CD4-positive, alpha-beta T cell treated with Interferon alpha-2 for 1 hour (primary cell): ENCODE data around the gene ICOS.
"Not testable (repeated sequence)": the region's sequence is repeated elsewhere in the genome, so short reads cannot be mapped to it uniquely, and the experiment has no call there.

Experiments
- DNase-seq, 2 donors: peaks; one replicate each; pipeline ENCODE4 v3.0.0-alpha.2; 2020 to 2022

ICOS gene

GRCh38 chr2:203982276-203982675, 45.7 kb downstream of the ICOS start:
- no peak for DNase-seq

DNA sequence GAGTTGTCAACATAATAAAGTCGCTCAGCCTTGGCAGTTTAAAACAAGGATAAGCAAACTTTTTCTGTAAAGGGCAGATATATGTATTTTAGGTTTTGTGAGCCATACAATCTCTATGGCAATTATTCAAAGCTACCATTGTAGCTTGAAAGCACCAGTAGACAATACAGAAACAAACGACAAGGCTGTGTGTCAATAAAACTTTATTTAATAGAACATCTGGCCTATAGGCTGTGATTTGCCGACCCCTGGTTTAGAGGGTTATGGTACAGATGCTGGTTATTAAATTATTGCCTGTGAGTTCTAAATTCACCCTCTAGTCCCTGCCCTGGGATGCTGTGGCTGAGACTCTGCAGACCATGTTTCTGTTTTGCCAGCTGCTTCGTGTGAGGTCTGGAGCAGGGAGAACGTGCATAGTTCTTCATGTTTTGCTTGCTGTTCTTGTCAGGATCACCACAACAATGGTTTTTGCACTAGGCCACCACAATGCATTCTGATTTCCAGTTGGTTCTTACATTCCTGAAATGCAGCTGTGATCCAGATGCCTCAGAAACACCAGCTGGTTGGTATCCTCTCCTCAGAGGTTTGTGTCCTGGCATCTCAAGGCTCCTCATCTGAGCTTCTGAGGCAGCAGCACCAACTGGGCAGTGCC, 46.6 kb downstream of the ICOS start:
- DNase-seq, result no peak

DNA sequence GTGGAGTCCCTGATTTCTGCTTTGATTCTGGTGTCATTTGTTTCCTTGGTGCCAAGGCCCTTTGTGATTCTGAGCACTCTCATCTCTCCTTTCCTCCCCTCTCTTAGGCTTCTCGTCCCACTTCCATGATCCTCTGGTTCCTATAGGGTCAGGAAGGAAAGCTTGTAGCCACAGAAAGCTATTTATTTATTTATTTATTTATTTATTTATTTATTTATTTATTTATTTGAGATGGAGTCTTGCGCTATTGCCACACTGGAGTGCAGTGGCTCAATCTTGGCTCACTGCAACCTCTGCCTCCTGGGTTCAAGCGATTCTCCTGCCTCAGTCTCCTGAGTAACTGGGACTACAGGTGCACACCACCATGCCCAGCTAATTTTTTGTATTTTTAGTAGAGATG, 49.4 kb downstream of the ICOS start:
- DNase-seq, result not testable (repeated sequence)

- peak in 1 of 2 donors; percentile 42 for DNase-seq
Measured at GRCh38 chr2:203987959-203988358, 51.4 kb downstream of the ICOS start.

- DNase-seq, result no peak
Measured at GRCh38 chr2:203988500-203989260, 52.1 kb downstream of the ICOS start.

GRCh38 chr2:203989521-203989920, 53.0 kb downstream of the ICOS start:
- DNase-seq, result peak in 1 of 2 donors; percentile 56

DNA sequence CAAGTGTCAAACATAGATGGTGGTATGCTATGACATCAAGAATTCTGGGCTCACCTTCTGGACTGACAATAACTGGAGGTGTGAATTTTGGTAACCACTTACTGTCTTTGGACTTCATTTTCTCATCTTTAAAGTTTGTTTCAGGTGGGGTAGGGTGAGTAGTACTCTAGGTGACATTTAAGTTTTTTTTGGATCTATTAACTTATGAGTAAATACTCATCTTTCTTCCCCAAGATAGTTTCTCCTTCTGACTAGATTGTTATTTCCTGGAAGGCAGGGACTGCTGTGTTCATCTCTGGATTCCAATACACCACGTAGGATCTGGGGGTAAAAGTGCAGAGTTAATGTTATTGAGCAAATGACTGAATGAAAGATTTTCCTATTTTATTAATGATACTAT, 55.9 kb downstream of the ICOS start:
- no peak for DNase-seq

- DNase-seq, result no peak
Measured at GRCh38 chr2:203993011-203993410, 56.4 kb downstream of the ICOS start.

DNA sequence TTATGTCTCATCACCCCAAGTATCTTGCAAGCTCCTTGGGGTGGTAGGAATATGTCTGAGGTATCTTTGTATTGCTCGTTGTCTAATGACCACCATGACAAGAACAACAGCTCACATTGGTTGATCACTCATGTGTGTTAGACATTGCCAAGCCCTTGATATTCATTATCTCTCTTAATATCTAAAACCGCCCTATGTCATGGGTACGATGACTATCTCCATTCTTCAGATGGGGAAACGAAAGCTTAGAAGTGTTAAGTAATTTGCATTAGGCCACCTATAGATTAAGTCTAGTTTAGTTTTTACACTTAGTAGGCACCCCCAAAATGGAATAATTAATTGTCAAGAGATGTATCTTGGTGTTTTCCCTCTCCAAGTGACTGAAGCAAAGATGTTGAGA, 57.0 kb downstream of the ICOS start:
- peak in 1 of 2 donors; percentile 65 for DNase-seq

- DNase-seq, result peak in 1 of 2 donors; percentile 52
Measured at GRCh38 chr2:203994735-203995134, 58.2 kb downstream of the ICOS start.

- no peak for DNase-seq
Measured at GRCh38 chr2:203996692-203997091, 60.1 kb downstream of the ICOS start.

DNA sequence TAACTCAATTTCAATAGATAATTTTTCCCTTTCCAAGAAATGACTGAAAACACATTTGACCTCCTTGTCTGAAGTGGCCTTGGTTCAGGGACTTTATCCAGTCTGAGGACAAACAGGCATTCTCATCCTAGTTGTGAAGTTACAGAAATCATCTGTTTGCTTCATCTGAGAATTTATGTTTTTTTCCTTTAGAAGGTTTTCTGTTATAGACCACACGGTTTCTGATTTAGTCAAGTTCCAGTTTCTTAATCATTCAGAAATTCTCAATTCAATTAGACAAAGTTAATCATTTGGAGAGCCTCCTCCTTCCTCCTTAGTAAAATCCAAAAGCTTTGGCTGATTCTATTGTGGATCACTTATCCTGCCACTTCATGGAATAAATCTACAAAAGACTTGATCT, 60.9 kb downstream of the ICOS start:
- no peak for DNase-seq

DNA sequence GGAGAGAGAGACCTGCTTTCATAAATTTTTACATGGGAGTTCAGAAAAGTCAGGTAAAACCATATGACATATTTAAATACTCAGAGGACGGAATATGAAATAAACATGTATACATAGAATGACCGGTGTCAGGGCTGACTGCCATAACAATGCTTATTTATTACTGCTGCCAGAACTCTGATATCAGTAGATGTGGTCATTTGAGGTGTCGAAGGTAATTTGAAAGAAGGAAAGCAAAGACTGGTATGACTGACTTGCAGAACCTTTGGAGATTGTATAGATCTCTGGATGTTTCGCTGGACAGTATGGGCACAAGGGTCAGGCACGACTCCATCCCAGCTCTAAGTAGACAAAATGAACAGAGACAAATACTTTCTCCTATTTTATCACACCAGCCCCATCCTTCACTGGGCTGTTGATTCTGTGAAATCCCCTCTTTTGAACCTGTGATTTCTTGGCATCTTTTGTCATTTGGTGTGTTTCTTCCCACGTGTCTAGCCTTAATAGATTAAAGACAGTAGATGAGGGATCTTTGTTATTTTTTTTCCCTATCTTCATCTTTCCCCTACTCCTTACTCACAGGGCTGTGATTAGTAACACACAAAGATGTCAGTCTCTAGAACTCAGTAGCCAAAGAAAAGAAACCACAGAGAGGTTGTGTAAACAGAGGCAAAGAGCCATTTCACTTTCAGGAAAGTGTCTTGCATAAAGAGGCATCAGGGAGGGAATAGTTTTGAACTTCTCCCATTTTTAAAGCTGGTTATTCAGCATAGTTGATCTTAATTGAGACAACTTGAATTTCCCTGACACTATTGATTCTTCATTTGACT, 61.6 kb downstream of the ICOS start:
- peak in 1 of 2 donors; percentile 58 for DNase-seq

DNA sequence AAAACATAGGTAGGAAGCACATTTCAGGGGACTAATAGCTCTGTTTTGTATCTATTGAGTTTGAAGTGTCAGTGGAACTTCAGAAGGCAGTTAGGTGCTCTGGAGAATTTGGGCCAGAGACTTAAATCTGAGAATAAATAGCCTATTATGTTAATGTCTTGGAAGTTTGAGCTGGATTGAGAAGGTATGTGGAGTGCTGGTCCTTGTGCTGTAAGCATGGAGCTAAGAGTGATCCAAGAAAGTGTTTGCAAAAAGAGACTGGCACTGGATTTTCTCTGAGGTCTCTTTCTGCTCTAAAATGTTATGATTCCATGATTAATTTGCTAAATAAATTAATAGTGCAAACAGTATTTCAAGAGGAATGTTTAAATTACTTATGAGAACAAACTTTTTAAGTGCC, 63.3 kb downstream of the ICOS start:
- DNase-seq, result no peak

GRCh38 chr2:204000446-204000845, 63.9 kb downstream of the ICOS start:
- peak in 1 of 2 donors; percentile 54 for DNase-seq

GRCh38 chr2:204003276-204003990, 66.9 kb downstream of the ICOS start:
- no peak for DNase-seq

DNA sequence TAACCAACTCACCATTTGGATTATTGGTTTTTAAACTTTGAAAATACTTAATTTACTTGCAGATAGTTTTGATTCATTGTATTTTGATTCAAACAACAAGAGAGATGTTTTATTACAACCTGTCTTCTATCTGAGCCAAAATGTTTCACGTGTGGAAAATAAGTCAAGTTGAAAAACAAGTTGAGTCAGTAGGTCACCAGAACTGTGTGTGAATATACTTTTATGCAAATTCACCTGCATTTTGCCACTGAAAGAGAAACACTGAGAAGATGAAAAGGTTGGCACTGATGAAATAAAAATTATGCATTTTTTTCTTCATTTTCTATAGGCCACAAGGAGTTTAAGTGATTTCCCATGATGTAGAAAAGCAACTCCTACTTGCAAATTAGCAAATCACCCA, 68.3 kb downstream of the ICOS start:
- no peak for DNase-seq

- DNase-seq, result peak; percentile 17 to 78
Measured at GRCh38 chr2:204005940-204006721, 69.6 kb downstream of the ICOS start.

- DNase-seq, result no peak
Measured at GRCh38 chr2:204008352-204008751, 71.8 kb downstream of the ICOS start.

DNA sequence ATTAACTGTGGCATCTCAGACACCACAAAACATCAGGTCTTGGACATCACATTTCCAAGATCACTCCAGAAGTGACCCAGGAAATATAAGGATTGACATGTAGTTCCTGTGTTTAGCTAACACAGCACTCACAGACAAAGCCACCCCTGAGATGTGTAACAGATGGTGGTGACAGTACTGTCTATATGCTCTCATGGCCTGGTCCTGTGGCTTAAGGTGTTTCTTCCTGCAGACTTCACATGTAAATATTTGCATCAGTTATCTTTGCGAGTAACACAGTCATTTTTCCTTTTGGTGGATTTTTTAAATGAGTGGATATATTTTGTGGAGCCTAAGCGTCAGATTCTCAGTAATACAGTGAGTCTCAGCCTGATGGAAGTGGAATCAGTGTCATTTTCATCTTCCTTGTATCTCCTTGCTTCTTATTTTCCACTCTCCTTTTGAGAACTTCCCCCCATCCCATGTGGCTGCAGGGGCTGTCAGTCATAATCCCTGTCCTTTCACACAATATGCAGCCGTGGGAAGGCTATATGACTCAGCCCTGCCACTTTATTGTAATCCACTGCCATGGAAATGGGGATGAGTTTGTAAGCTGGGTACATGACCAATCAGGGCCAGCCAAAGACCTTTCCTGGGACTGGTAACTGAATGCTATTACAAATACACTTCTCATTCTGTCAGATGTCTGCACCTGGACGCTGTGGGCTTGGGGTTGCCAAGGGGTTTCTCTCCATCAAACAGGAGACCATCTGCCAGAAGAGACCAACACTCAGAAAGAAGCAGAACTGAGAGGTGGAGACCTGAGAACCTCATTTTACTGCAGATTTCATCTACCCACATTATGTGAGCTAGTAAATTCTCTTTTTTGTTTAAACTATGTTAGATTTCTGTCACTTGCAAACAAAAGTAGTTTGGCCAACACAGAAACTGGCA, 74.3 kb downstream of the ICOS start:
- DNase-seq, result no peak
